HG03457 (cell line): Measurements from ENCODE around the gene SLC35E2B.
"Not testable (repeated sequence)": the region's sequence is repeated elsewhere in the genome, so short reads cannot be mapped to it uniquely, and the experiment has no call there.

Experiments used
- ATAC-seq: cut with Tn5 transposase; IDR thresholded peaks from one replicate; pipeline ENCODE4 v1.9.1; 2021; ENCODE audit warnings: moderate number of reproducible peaks; ENCODE audit not compliant: unreplicated experiment

SLC35E2B gene

GRCh38 chr1:1646326-1646725 is 46.3 kb downstream of the SLC35E2B start:
- not testable (repeated sequence) for ATAC-seq

DNA sequence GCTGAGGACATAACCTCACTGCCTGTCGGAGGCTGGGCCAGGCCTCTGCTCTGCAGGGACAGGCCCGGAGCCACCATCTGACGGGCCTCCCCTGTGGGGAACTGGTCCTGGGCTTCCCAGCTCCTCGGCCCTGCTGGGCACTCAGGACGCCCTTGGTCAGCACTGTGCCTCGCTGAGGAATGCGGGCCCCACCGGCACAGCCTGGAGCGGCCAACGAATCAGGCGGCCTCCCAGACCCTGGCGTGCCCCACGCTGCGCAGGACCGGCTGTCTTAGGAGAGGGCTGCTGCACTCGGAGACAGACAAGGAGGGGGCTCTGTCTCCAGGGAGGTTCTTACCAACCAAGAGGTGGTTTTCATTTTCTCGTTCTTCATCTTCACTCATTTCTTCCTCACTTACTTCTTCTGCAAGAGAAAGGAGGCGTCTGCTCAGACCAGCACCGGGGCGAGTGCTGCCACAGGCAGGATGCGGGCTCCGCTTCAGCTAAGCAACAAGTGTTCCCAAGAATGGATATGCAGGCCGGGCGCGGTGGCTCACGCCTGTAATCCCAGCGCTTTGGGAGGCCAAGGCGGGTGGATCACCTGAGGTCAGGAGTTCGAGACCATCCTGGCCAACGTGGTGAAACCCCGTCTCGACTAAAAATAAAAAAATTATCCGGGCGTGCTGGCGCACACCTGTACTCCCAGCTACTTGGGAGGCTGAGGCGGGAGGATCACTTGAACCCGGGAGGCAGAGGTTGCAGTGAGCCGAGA is 51.7 kb downstream of the SLC35E2B start:
- ATAC-seq, result not testable (repeated sequence)

DNA sequence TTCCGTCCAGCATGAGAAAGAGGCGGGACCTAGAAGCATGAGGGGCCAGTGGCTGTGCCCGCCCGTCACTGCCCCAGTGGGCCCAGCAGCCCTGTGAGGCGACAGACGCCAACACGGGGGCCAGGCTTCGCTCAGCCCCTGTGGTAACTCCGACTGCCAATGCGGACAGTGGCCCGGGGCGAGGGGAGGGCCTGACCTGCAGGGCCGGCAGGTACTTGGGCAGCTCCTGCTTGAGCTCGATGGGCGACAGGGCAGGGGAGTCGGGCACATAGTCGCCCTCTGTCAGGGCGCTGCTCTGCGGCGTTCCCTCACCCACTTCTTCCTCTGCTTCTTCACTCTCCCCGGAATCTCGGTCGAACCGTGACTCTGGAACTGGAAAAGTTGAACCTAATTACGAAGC is 52.5 kb downstream of the SLC35E2B start:
- not testable (repeated sequence) for ATAC-seq

GRCh38 chr1:1639368-1639767 is 53.2 kb downstream of the SLC35E2B start:
- not testable (repeated sequence) for ATAC-seq

GRCh38 chr1:1638528-1638927 is 54.1 kb downstream of the SLC35E2B start:
- not testable (repeated sequence) for ATAC-seq

GRCh38 chr1:1637479-1637875 is 55.1 kb downstream of the SLC35E2B start:
- ATAC-seq, result not testable (repeated sequence)

GRCh38 chr1:1636621-1637478 is 55.7 kb downstream of the SLC35E2B start:
- ATAC-seq, result not testable (repeated sequence)

DNA sequence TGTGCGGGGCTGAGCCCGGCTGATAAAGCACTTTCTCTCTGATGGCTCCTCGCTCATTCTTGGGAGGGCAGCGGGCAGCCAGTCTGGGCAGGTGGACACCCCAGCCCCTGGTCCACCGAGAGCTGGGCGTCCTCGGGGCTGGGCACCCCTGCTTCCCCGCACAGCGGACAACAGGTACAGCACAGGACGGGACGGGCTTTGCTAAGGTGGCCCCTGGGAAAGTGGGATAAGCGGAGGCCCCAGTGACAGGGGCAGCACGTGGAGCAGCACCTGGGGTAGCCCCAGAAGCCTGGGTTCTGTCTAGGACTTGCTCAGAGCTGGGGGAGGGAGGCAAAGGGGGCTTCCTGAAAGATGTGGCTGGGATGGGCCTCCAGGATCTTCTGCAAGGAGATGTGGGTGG is 58.0 kb downstream of the SLC35E2B start:
- not testable (repeated sequence) for ATAC-seq

DNA sequence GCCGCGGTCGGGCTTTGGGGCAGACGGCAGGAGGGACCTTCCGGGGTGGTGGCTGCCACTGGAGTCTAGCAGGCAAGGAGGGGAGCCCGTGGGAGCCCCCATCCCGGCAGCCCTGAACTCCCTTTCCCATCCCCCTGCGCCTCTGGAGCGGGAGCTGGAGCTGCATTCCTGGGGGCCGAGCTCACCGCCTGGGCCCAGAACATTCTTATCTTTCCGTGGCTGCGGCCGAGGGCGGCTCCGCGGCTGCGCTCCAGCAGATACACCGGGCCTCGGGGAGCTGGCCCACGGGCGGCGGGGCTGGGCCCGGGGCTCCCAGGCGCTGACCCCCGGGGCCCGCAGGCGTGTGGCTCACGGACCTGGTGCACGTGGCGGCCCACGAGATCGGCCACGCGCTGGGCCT is 59.2 kb downstream of the SLC35E2B start:
- not testable (repeated sequence) for ATAC-seq

- no peak for ATAC-seq
Observed at GRCh38 chr1:1631782-1632420, 60.7 kb downstream of the SLC35E2B start, which contains the start of gene MMP23B. Gene MMP23B (plus strand): TSS chr1:1632173. CDS start chr1:1632219, 46 bp downstream.

DNA sequence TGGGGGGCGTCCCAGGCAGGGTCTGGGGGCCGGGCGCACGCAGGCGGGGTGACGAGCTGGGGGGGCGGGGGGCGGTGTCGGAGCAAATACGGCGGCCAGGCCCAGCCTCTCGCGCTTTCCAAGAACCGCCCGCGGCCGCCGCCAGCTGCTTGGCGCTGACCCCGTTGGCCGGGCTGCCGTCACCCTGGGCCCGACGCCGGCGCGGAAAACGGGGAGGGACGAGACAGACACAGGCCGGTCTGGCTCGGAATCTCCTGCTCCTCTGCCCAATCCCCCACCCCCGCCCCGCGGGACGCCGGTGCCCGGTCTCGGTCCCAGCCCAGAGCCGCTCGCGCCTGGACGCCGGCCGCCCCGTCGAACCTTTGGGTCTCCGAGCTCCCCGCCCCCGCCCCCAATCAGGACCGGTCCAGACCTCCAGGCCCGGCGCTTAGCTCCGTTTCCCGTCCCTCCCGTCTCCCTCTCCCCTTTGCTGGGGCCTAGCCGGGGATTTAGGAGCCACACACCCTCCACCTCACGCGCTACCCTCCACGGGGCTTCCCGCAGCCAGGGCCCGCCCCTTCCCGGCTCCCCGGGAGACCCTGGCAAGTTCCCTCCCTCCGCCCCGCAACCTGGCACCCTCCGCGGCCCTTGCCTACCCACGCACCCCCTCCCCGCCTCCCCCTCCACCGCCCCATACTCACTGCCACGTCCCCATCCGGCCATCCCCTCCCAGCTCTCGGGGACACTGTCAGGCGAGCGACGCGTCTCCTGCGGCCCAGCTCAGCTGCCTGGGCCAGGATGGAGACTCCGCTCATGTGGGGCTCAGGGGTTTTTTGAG is 61.4 kb downstream of the SLC35E2B start:
- no peak for ATAC-seq

DNA sequence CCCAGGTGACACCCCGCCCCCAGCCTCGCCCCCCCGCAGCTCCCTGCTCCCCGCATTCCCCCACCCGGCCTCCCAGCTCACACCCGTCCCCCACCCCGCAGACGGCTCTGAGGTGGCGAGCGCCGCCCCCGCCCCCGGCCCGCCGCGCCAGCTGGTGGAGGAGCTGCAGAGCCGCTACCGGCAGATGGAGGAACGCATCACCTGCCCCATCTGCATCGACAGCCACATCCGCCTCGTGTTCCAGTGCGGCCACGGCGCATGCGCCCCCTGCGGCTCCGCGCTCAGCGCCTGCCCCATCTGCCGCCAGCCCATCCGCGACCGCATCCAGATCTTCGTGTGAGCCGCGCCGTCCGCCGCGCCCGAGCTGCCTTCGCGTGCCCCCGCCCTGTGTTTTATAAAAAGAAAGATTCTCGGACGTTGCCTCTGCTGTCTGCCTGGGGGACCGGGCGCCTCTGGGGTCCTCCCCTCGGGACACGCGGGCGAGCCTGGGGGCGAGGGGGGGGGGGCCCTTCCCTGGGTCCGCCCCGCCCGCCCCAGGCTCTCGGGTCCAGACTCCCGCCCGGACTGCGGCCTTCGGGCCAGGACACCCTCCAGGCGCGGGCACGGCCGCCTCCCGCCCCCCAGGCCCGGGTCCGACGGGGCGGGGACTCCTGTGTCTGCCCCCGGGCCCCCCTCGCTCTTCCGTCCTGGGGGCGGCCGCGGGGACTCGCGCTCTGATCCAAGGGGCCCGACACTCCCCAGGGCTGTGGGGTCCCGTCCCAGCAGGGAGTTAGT is 62.2 kb downstream of the SLC35E2B start:
- ATAC-seq, result no peak

GRCh38 chr1:1629430-1630190 is 63.0 kb downstream of the SLC35E2B start:
- no peak for ATAC-seq

DNA sequence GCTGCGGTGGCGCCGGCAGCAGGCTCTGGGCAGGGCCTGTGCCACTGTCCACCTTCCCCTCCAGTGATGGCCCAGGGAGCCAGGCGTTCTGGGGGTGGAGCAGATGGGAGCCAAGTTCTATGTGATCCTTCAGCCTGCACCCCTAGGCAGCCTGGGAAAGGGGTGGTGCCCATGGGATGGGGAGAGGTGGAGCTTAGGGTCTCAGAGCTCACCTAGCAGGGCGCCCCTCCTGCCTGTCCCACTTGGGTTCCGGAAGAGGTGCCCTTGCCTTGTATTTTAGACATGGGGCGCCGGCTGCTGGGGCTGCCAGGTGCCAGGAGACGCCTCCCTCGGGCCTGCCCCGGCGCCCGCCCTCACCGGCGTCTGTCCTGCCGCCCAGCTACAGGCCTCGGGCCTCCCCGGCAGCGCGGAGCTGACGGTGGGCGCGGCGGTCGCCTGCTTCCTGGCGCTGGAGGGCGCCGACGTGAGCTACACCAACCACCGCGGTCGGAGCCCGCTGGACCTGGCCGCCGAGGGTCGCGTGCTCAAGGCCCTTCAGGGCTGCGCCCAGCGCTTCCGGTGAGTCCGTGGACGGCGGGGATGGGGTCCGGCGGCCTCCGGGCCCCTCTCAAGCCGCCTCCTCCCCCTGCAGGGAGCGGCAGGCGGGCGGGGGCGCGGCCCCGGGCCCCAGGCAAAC is 63.7 kb downstream of the SLC35E2B start:
- ATAC-seq, result no peak

- no peak for ATAC-seq
Observed at GRCh38 chr1:1627829-1628753, 64.5 kb downstream of the SLC35E2B start.

- no peak for ATAC-seq
Observed at GRCh38 chr1:1627261-1627828, 65.2 kb downstream of the SLC35E2B start.
